Activated CD8-positive, alpha-beta memory T cell treated with anti-CD3 and anti-CD28 coated beads, Interleukin-2, amount 50 U/mL, for 1 hour (primary cell): ENCODE data around the gene IGFL4.
"Not testable (repeated sequence)": the region's sequence is repeated elsewhere in the genome, so short reads cannot be mapped to it uniquely, and the experiment has no call there.

Experiments
- DNase-seq: peaks from one replicate; pipeline ENCODE4 v3.0.0-alpha.2; 2020; ENCODE audit errors: extremely low read depth

Gene IGFL4

GRCh38 chr19:46040952-46041500 lies at the start of gene IGFL4:
TSS of gene IGFL4 (minus strand) at chr19:46041002. CDS start at chr19:46040962, 40 bp downstream.
- DNase-seq = no peak

GRCh38 chr19:46090444-46090843 lies 49.6 kb upstream of the IGFL4 start:
- DNase-seq = no peak

GRCh38 chr19:46089432-46089831 lies 48.6 kb upstream of the IGFL4 start:
- no peak for DNase-seq

- no peak for DNase-seq
Observed at GRCh38 chr19:46088101-46088500, 47.3 kb upstream of the IGFL4 start.

- DNase-seq = no peak
Observed at GRCh38 chr19:46085888-46086287, 45.1 kb upstream of the IGFL4 start.

- DNase-seq = no peak
Observed at GRCh38 chr19:46082728-46083050, 41.9 kb upstream of the IGFL4 start.

GRCh38 chr19:46081928-46082727 lies 41.3 kb upstream of the IGFL4 start:
- no peak for DNase-seq

GRCh38 chr19:46080561-46080960 lies 39.8 kb upstream of the IGFL4 start:
- DNase-seq = no peak

GRCh38 chr19:46079576-46079975 lies 38.8 kb upstream of the IGFL4 start:
- DNase-seq = no peak

GRCh38 chr19:46078573-46079332 lies 38.0 kb upstream of the IGFL4 start:
- not testable (repeated sequence) for DNase-seq

GRCh38 chr19:46077815-46078167 lies 37.0 kb upstream of the IGFL4 start:
- DNase-seq = no peak

- no peak for DNase-seq
Observed at GRCh38 chr19:46076951-46077814, 36.4 kb upstream of the IGFL4 start.

GRCh38 chr19:46076031-46076880 lies 35.5 kb upstream of the IGFL4 start:
- no peak for DNase-seq

- no peak for DNase-seq
Observed at GRCh38 chr19:46073268-46073922, 32.6 kb upstream of the IGFL4 start.

- no peak for DNase-seq
Observed at GRCh38 chr19:46069806-46070341, 29.1 kb upstream of the IGFL4 start.

- no peak for DNase-seq
Observed at GRCh38 chr19:46068345-46069258, 27.8 kb upstream of the IGFL4 start.

GRCh38 chr19:46067691-46068090 lies 26.9 kb upstream of the IGFL4 start:
- no peak for DNase-seq

GRCh38 chr19:46066471-46066870 lies 25.7 kb upstream of the IGFL4 start:
- DNase-seq = no peak

GRCh38 chr19:46065486-46066071 lies 24.8 kb upstream of the IGFL4 start:
- DNase-seq = no peak
